ENCODE data around the gene BHLHA15.

The BHLHA15 gene

DNA sequence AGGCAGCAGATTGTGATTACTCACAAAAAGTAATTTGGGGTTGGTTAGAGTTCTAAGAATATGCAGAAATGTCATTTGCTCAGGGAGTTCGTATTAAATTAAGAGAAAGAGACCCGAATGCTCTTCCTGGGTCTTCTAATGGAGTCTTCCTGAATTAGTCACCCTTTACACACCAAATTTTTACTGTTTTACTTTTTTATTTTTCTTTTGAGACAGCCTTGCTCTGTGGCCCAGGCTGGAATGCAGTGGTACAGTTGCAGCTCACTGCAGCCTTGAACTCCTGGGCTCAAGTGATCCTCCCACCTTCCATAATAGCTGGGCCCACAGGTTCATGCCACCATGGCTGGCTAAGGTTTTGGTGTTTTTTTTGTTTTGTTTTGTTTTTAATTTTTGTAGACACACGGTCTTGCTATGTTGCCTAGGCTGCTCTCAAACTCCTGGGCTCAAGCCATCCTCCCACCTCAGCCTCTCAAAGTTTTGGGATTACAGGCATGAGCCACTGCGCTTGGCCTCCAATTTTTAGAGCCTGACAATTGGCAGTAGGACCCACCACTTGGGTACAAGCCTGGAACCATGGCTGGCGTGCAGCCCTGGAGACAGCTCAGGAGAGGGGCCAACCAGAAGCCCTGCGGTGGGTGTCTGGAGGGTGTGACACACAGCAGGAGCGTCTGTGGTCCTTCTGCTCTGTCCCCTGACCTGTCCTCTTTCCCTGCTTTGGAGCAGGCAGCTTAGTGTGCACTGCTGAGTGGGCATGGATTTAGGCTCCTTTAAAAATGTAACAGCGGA lies 16.4 kb upstream of the BHLHA15 start:
- TF ChIP-seq, protein P1, sequence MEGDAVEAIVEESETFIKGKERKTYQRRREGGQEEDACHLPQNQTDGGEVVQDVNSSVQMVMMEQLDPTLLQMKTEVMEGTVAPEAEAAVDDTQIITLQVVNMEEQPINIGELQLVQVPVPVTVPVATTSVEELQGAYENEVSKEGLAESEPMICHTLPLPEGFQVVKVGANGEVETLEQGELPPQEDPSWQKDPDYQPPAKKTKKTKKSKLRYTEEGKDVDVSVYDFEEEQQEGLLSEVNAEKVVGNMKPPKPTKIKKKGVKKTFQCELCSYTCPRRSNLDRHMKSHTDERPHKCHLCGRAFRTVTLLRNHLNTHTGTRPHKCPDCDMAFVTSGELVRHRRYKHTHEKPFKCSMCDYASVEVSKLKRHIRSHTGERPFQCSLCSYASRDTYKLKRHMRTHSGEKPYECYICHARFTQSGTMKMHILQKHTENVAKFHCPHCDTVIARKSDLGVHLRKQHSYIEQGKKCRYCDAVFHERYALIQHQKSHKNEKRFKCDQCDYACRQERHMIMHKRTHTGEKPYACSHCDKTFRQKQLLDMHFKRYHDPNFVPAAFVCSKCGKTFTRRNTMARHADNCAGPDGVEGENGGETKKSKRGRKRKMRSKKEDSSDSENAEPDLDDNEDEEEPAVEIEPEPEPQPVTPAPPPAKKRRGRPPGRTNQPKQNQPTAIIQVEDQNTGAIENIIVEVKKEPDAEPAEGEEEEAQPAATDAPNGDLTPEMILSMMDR (IDR thresholded peaks at IDR 0.05) = no peak
- H3K27ac ChIP-seq = no peak overlapping the region
- H3K4me3 ChIP-seq (ENCODE audit: low read depth in 1 of 2, low read length in 1 of 2) = no peak overlapping the region
- no peaks in the 10 kb centered on the region for H3K27me3 ChIP-seq
- H3K4me1 ChIP-seq (ENCODE audit: control insufficient read depth in 1 of 2, insufficient read depth in 1 of 2, low read depth in 1 of 2, low read length in 1 of 2) = peaks cover 0 to 2% of the 10 kb centered on the region in 2 experiments
- peaks cover 78% of the 10 kb centered on the region for H3K36me3 ChIP-seq
- H3K9me3 ChIP-seq = no peaks in the 10 kb centered on the region

DNA sequence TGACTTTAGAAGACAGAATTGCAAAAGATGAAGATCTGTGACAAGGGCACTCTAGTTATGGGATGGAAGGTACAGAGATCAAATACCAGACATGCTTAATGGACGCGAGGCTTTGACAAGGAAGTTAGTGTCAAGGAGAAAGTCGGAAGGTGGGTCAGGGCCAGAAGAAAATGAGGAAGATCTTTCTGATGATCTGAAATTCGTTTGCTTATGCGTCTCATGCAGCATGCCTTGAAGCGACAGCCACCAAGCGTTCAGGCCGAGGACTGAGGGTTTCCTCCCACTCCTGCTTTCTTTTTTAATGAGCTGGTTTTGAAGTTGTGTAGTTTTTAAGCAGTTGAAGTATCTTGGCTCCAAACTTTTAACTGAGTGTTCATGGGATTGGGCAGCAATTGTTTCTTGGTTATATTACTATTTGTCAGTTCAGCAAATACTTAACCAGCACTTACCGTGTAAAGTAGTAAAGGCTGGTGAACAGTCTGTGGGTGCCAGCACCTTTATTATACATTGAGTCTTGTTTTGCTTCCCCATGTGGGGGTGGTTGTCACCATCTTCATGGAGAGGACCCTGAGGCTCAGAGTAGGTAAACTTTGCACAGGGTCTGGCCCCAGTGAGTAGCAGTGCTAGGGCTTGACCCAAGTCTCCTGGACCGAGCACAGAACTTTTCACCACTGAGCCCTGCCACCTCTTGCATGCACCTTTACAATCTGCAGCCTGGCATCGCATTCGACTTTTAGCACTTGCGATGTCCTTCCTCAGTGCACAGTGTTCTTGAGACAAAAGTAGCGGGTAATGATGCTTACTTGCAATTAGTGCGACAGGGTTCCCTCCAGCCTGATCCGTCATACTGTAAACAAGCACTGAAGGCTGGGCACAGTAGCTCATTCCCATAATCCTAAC lies 14.3 kb upstream of the BHLHA15 start:
- Histone ChIP-seq H3K9me3 (no peaks in the 10 kb centered on the region), H3K4me3 (ENCODE audit: low read depth in 1 of 2, low read length in 1 of 2) (no peak overlapping the region), H3K27me3 (no peaks in the 10 kb centered on the region), H3K4me1 (ENCODE audit: control insufficient read depth in 1 of 2, insufficient read depth in 1 of 2, low read depth in 1 of 2, low read length in 1 of 2) (no peaks in the 10 kb centered on the region), H3K27ac (peak overlapping the region; percentile 8), H3K36me3 (peaks cover 62% of the 10 kb centered on the region)
- TF ChIP-seq, protein P1 (IDR thresholded peaks at IDR 0.05) = no peak

DNA sequence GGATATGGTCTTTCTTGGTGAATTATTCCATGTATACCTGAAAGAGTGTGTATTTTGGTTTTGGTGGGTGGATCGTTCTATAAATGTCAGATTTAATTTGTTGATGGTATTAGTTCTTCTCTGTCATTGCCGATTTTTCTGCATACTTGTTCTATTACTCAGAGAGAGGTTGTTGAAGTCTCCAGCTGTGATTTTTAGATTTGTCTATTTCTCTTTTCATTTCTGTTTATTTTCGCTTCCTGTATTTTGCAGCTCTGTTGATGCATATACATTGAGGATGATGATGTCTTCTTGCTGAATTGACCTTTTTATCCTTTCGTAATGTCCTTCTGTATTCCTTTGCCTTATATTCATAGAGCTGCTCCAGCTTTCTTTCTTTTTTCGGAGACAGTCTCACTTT lies 12.1 kb upstream of the BHLHA15 start:
- no peaks in the 10 kb centered on the region for H3K9me3 ChIP-seq
- H3K27ac ChIP-seq = no peak overlapping the region
- peaks cover 10% of the 10 kb centered on the region in 2 experiments for H3K4me1 ChIP-seq (ENCODE audit: control insufficient read depth in 1 of 2, insufficient read depth in 1 of 2, low read depth in 1 of 2, low read length in 1 of 2)
- H3K4me3 ChIP-seq (ENCODE audit: low read depth in 1 of 2, low read length in 1 of 2) = no peak overlapping the region
- H3K36me3 ChIP-seq = peaks cover 55% of the 10 kb centered on the region
- no peaks in the 10 kb centered on the region for H3K27me3 ChIP-seq
- TF ChIP-seq, protein P1 (IDR thresholded peaks at IDR 0.05) = no peak

DNA sequence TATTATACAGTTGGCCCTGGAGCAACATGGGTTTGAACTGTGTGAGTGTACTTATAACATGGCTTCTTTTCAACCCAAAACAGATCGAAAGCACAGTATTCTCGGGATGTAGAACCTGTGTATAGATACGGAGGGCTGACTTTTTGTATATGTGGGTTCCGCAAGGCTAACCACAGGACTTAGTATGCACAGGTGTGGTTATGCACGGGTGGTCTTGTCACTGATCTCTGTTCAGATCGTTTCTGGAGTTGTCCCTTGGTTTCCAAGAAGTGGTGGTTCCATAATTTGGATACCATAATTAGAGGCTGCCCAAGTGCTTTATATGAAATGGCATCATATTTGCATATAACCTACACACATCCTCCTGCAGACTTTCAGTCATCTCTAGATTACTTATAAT lies 10.9 kb upstream of the BHLHA15 start:
- Histone ChIP-seq H3K4me3 (ENCODE audit: low read depth in 1 of 2, low read length in 1 of 2) (no peak overlapping the region), H3K4me1 (ENCODE audit: control insufficient read depth in 1 of 2, insufficient read depth in 1 of 2, low read depth in 1 of 2, low read length in 1 of 2) (peaks cover 10% of the 10 kb centered on the region in 2 experiments), H3K27ac (no peak overlapping the region), H3K36me3 (peaks cover 55% of the 10 kb centered on the region), H3K27me3 (no peaks in the 10 kb centered on the region), H3K9me3 (no peaks in the 10 kb centered on the region)
- TF ChIP-seq, protein P1 (IDR thresholded peaks at IDR 0.05) = no peak

DNA sequence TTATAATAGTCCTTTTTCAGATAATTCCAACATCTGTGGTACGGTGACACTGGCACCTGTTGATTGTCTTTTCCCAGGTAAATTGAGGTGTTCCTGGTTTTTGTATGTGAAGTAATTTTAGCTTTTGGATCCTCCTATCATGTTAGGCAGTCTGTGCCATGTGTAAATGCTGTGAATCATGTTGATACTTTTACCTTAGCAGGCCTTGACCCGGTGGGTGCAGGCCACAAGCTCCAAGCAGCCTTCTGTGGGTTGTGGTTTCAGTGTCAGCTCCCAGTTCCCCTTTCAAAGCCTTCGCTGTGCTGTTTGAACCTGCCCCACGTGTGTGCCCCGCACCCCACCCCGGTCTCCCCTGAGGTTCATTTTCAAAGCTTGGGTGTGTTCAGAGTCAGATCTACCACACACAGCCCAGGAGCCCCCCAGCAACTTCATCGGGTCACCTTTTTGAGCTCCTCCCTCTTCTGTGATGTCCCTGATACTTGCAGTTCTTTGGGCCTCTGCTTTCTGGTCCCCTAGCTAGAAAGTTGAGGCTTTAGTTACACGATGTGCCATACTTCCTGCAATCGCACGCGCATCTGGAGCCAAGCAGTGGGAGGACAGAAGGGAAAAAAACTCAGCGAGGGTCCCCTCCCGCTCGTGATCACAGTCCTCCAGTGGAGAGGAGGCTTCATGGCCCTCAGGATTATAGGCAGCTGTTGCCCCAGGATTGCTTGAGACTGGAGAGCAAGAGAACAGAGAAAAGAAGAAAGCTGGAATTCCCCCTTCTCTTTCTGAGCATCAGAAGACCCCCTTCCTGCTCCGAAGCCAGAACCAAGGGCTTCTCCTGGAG lies 8.7 kb upstream of the BHLHA15 start:
- peak overlapping the region; percentile 24 for H3K27ac ChIP-seq
- TF ChIP-seq, protein P1 (IDR thresholded peaks at IDR 0.05) = no peak

More for the DNA sequence above, 8.7 kb upstream of the BHLHA15 start:
- Histone ChIP-seq H3K4me1 (ENCODE audit: control insufficient read depth in 1 of 2, insufficient read depth in 1 of 2, low read depth in 1 of 2, low read length in 1 of 2) (peaks cover 10% of the 10 kb centered on the region in 2 experiments), H3K9me3 (no peaks in the 10 kb centered on the region), H3K27me3 (no peaks in the 10 kb centered on the region), H3K4me3 (ENCODE audit: low read depth in 1 of 2, low read length in 1 of 2) (no peak overlapping the region), H3K36me3 (peaks cover 56% of the 10 kb centered on the region)

Measured in neutrophil (primary cell).